ENCODE measurements around the gene ATP11C. TPM values are rescaled to one million over a fixed set of nuclear protein-coding genes. Genes with fewer than 3 reads are reported as not detected.

Gene ATP11C
- total RNA-seq, 1 donor from 2014 or later = 47.2 TPM

GRCh38 chrX:139931646-139932072, 1.2 kb downstream of the ATP11C start:
- Mint-ChIP-seq H3K27ac (ENCODE audit: unreplicated experiment) (no peak overlapping the region), H3K27me3 (ENCODE audit: unreplicated experiment) (peaks cover 1% of the 10 kb centered on the region), H3K9me3 (ENCODE audit: unreplicated experiment) (no peaks in the 10 kb centered on the region), H3K4me3 (ENCODE audit: unreplicated experiment) (peak overlapping the region; percentile 74), H3K4me1 (ENCODE audit: low read depth, unreplicated experiment) (peaks cover 4% of the 10 kb centered on the region), H3K36me3 (ENCODE audit: unreplicated experiment) (no peaks in the 10 kb centered on the region)
- TF ChIP-seq, protein P1, sequence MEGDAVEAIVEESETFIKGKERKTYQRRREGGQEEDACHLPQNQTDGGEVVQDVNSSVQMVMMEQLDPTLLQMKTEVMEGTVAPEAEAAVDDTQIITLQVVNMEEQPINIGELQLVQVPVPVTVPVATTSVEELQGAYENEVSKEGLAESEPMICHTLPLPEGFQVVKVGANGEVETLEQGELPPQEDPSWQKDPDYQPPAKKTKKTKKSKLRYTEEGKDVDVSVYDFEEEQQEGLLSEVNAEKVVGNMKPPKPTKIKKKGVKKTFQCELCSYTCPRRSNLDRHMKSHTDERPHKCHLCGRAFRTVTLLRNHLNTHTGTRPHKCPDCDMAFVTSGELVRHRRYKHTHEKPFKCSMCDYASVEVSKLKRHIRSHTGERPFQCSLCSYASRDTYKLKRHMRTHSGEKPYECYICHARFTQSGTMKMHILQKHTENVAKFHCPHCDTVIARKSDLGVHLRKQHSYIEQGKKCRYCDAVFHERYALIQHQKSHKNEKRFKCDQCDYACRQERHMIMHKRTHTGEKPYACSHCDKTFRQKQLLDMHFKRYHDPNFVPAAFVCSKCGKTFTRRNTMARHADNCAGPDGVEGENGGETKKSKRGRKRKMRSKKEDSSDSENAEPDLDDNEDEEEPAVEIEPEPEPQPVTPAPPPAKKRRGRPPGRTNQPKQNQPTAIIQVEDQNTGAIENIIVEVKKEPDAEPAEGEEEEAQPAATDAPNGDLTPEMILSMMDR (IDR thresholded peaks at IDR 0.05; ENCODE audit: partially characterized antibody, unreplicated experiment) = no peak
- DNase-seq = no peak

- peaks cover 1% of the 10 kb centered on the region for H3K27me3 Mint-ChIP-seq (ENCODE audit: unreplicated experiment)
- H3K9me3 Mint-ChIP-seq (ENCODE audit: unreplicated experiment) = no peaks in the 10 kb centered on the region
- DNase-seq = peak; percentile 40
- peak overlapping the region; percentile 74 for H3K4me3 Mint-ChIP-seq (ENCODE audit: unreplicated experiment)
- peak overlapping the region; percentile 5 for H3K27ac Mint-ChIP-seq (ENCODE audit: unreplicated experiment)
- peaks cover 4% of the 10 kb centered on the region for H3K4me1 Mint-ChIP-seq (ENCODE audit: low read depth, unreplicated experiment)
- TF ChIP-seq, protein P1 (IDR thresholded peaks at IDR 0.05; ENCODE audit: partially characterized antibody, unreplicated experiment) = no peak
- H3K36me3 Mint-ChIP-seq (ENCODE audit: unreplicated experiment) = no peaks in the 10 kb centered on the region
Measured at GRCh38 chrX:139930916-139931645, 1.8 kb downstream of the ATP11C start.

GRCh38 chrX:139930401-139930800, 2.5 kb downstream of the ATP11C start:
- peaks cover 1% of the 10 kb centered on the region for H3K27me3 Mint-ChIP-seq (ENCODE audit: unreplicated experiment)
- no peak for DNase-seq
- H3K36me3 Mint-ChIP-seq (ENCODE audit: unreplicated experiment) = no peaks in the 10 kb centered on the region
- no peaks in the 10 kb centered on the region for H3K9me3 Mint-ChIP-seq (ENCODE audit: unreplicated experiment)
- TF ChIP-seq, protein P1 (IDR thresholded peaks at IDR 0.05; ENCODE audit: partially characterized antibody, unreplicated experiment) = no peak
- H3K4me3 Mint-ChIP-seq (ENCODE audit: unreplicated experiment) = peak overlapping the region; percentile 74
- H3K4me1 Mint-ChIP-seq (ENCODE audit: low read depth, unreplicated experiment) = peaks cover 7% of the 10 kb centered on the region
- H3K27ac Mint-ChIP-seq (ENCODE audit: unreplicated experiment) = no peak overlapping the region

- no peak overlapping the region for H3K27ac Mint-ChIP-seq (ENCODE audit: unreplicated experiment)
- H3K36me3 Mint-ChIP-seq (ENCODE audit: unreplicated experiment) = no peaks in the 10 kb centered on the region
- TF ChIP-seq, protein P1 (IDR thresholded peaks at IDR 0.05; ENCODE audit: partially characterized antibody, unreplicated experiment) = no peak
- peaks cover 7% of the 10 kb centered on the region for H3K4me1 Mint-ChIP-seq (ENCODE audit: low read depth, unreplicated experiment)
- peak overlapping the region; percentile 74 for H3K4me3 Mint-ChIP-seq (ENCODE audit: unreplicated experiment)
- peaks cover 1% of the 10 kb centered on the region for H3K27me3 Mint-ChIP-seq (ENCODE audit: unreplicated experiment)
- no peak for DNase-seq
- no peaks in the 10 kb centered on the region for H3K9me3 Mint-ChIP-seq (ENCODE audit: unreplicated experiment)
Measured at GRCh38 chrX:139929876-139930275, 3.0 kb downstream of the ATP11C start.

DNA sequence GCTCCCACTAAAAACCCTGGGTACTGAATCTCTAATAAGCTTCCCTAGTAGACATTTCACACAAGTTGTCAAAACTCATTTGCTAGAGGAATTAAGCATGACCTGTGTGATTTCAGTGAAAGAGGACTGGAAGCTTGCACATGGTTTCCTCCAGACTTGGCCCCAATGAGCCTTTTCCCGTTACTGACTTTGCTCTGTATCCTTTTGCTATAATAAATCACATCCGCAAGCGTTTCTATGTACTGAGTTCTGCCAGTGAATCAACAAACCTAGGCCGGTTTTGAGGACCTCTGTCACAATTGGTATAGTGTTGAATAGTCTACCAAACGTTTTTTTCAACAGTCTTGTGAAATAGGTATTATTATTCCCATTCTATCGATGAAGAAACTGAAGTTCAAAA, 8.2 kb downstream of the ATP11C start:
- Mint-ChIP-seq H3K9me3 (ENCODE audit: unreplicated experiment) (no peaks in the 10 kb centered on the region), H3K4me1 (ENCODE audit: low read depth, unreplicated experiment) (peaks cover 4% of the 10 kb centered on the region), H3K27ac (ENCODE audit: unreplicated experiment) (no peak overlapping the region), H3K36me3 (ENCODE audit: unreplicated experiment) (no peaks in the 10 kb centered on the region), H3K27me3 (ENCODE audit: unreplicated experiment) (no peaks in the 10 kb centered on the region), H3K4me3 (ENCODE audit: unreplicated experiment) (no peak overlapping the region)
- TF ChIP-seq, protein P1 (IDR thresholded peaks at IDR 0.05; ENCODE audit: partially characterized antibody, unreplicated experiment) = no peak
- DNase-seq = no peak
